ENCODE results near the gene SLC22A3.

- TF ChIP-seq EZH2 (IDR thresholded peaks at IDR 0.05; ENCODE audit: borderline replicate concordance, insufficient read depth, low read depth, low read length, poor library complexity, severe bottlenecking): no peak
- TF ChIP-seq, protein P1, sequence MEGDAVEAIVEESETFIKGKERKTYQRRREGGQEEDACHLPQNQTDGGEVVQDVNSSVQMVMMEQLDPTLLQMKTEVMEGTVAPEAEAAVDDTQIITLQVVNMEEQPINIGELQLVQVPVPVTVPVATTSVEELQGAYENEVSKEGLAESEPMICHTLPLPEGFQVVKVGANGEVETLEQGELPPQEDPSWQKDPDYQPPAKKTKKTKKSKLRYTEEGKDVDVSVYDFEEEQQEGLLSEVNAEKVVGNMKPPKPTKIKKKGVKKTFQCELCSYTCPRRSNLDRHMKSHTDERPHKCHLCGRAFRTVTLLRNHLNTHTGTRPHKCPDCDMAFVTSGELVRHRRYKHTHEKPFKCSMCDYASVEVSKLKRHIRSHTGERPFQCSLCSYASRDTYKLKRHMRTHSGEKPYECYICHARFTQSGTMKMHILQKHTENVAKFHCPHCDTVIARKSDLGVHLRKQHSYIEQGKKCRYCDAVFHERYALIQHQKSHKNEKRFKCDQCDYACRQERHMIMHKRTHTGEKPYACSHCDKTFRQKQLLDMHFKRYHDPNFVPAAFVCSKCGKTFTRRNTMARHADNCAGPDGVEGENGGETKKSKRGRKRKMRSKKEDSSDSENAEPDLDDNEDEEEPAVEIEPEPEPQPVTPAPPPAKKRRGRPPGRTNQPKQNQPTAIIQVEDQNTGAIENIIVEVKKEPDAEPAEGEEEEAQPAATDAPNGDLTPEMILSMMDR (IDR thresholded peaks at IDR 0.05): no peak
Observed at GRCh38 chr6:160445130-160445529, 97.0 kb downstream of the SLC22A3 start.
